GM12891 (cell line): ENCODE data around the gene SMPD1.
"Not testable (repeated sequence)": the region's sequence is repeated elsewhere in the genome, so short reads cannot be mapped to it uniquely, and the experiment has no call there.

Experiments used
- DNase-seq: peaks from one replicate; pipeline ENCODE4 v3.0.0; 2011; ENCODE audit warnings: low spot score; ENCODE audit not compliant: insufficient read length
- FAIRE-seq: peaks from 2 replicates; lab custom pipeline; 2011; peaks lifted over from hg19 to GRCh38; lab: Jason Lieb, UNC
- PAX5 ChIP-seq: IDR thresholded peaks from 2 replicates; pipeline ENCODE4 v1.6.1; 2011; ENCODE audit warnings: low read length, moderate library complexity, mild to moderate bottlenecking; ENCODE audit not compliant: insufficient read depth, severe bottlenecking
- POLR2A ChIP-seq: IDR thresholded peaks from 2 replicates; pipeline ENCODE4 v1.6.1; 2011; ENCODE audit warnings: low read depth, low read length, control low read depth
- POLR2AphosphoS5 ChIP-seq: IDR thresholded peaks from 2 replicates; pipeline ENCODE4 v1.6.1; 2011; ENCODE audit warnings: low read depth, low read length, control low read depth
- POU2F2 ChIP-seq: IDR thresholded peaks from 2 replicates; pipeline ENCODE4 v1.6.1; 2011; ENCODE audit warnings: low read depth, mild to moderate bottlenecking, control low read depth, low read length, moderate library complexity
- SPI1 ChIP-seq: IDR thresholded peaks from 2 replicates; pipeline ENCODE4 v1.6.1; 2011; ENCODE audit warnings: low read depth, low read length, control low read depth
- TAF1 ChIP-seq: IDR thresholded peaks from 2 replicates; pipeline ENCODE4 v1.6.1; 2011; ENCODE audit warnings: low read depth, low read length, control low read depth

The SMPD1 gene

DNA sequence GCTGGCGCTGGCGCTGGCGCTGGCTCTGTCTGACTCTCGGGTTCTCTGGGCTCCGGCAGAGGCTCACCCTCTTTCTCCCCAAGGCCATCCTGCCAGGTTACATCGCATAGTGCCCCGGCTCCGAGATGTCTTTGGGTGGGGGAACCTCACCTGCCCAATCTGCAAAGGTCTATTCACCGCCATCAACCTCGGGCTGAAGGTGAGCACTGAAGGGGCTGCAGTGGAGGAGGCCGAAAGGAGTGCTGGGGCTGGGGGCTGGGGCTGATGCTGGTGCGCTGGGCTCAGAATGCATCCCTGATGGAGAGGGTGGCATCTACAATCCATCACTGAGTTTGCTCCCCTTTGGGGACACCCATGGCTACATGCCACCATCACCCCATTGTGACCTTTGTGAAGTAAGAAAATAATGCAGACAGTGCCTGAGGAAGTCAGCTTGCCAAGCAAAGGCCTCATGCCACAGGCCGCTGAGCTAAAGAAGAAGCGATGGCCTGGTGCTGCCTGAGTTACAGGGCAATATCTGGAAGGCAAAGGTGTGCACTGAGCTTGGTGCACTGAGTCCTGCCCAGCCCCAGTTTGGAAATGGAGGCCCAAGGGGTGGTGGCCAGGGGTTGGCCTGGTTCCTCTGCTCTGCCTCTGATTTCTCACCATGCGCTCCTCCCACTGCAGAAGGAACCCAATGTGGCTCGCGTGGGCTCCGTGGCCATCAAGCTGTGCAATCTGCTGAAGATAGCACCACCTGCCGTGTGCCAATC is 620 bp downstream of the SMPD1 start:
- FAIRE-seq = no peak
- TF ChIP-seq POLR2A (no peak), SPI1 (no peak), PAX5 (no peak)
- DNase-seq = no peak

GRCh38 chr11:6391537-6392134 is 1.4 kb downstream of the SMPD1 start:
- DNase-seq (no peak), FAIRE-seq (no peak)
- TF ChIP-seq PAX5 = no peak
- TF ChIP-seq POLR2AphosphoS5 = no peak
- TF ChIP-seq POU2F2 = no peak
- TF ChIP-seq TAF1 = no peak
- TF ChIP-seq SPI1 = no peak
- no peak for TF ChIP-seq POLR2A

DNA sequence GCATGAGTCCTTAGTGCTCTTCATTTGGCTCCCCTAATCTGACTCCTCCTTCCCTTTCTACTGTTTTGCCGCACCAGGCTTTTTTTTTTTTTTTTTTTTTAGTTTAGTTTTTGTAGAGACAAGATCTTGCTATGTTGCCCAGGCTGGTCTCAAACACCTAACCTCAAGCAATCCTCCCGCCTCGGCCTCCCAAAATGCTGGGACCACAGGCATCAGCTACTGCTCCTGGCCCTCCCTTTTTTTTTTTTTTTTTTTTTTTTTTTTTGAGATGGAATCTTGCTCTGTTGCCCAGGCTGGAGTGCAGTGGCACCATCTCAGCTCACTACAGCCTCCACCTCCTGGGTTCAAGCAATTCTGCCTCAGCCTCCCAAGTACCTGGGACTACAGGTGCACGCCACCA is 2.0 kb downstream of the SMPD1 start:
- not testable (repeated sequence) for FAIRE-seq

GRCh38 chr11:6393989-6394670 is 3.9 kb downstream of the SMPD1 start:
- TF ChIP-seq POU2F2 = no peak
- no peak for TF ChIP-seq SPI1
- TF ChIP-seq TAF1 = no peak
- TF ChIP-seq POLR2A = no peak
- TF ChIP-seq POLR2AphosphoS5 = no peak
- TF ChIP-seq PAX5 = no peak
- FAIRE-seq = no peak
- DNase-seq = no peak

More for the DNA sequence above, 2.0 kb downstream of the SMPD1 start:
- DNase-seq = not testable (repeated sequence)

- DNase-seq = no peak
- no peak for FAIRE-seq
- no peak for TF ChIP-seq SPI1
- TF ChIP-seq POLR2A = 0 out of 2 replicates have a peak, but pooled peaks have one; percentile 22
These were observed 5.3 kb downstream of the SMPD1 start for GRCh38 chr11:6395470-6396060.

DNA sequence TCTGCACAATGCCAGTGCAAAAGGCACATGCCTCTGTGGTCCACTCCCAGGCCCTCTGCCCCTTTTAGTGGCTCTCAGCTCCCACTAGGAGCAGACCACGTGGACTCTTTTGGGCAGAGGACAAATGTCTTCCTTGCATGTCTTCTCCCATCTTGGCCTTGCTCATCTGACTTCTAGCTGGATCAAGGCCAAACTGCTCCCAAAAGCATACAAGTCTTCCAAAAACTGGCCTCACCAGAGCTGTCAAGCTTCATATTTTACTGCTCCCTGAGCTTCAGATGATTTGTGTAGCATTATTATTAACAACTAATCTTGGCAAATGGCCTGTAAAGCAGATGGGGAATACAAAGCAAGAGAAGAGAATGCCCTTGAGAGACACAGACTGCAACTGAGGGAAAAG is 6.9 kb downstream of the SMPD1 start:
- TF ChIP-seq TAF1 (no peak), POLR2AphosphoS5 (no peak), SPI1 (no peak), POU2F2 (no peak), POLR2A (no peak), PAX5 (no peak)
- DNase-seq (no peak), FAIRE-seq (no peak)

DNA sequence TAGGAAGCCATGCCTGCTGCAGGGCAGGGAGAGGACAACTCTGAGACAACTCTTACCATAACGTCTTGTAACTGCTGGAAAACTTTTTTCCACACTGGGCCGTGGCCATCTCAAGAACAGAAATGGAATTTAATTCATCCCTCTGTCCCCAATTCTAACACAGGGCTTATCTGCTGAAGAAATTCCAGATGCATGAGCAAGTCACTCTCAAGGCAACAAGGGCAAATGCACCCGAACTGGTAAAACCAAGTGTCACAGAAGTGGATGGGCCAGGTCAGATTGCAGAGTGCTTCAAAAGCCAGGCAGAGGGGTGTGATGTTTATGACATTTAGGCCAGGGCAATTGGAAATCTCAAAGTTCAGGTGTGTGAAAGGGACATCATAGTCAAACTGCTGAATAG is 7.4 kb downstream of the SMPD1 start:
- DNase-seq (no peak), FAIRE-seq (no peak)
- TF ChIP-seq TAF1 (no peak), POLR2AphosphoS5 (no peak), POLR2A (no peak), SPI1 (no peak), PAX5 (no peak), POU2F2 (no peak)

- FAIRE-seq (no peak), DNase-seq (no peak)
- TF ChIP-seq POU2F2 (no peak), SPI1 (no peak), PAX5 (no peak), POLR2A (no peak), POLR2AphosphoS5 (no peak), TAF1 (no peak)
These were observed 10.4 kb downstream of the SMPD1 start for GRCh38 chr11:6400431-6401345.

GRCh38 chr11:6401464-6401863 is 11.2 kb downstream of the SMPD1 start:
- no peak for TF ChIP-seq PAX5
- TF ChIP-seq TAF1 = no peak
- no peak for TF ChIP-seq POLR2A
- TF ChIP-seq POLR2AphosphoS5 = no peak
- no peak for TF ChIP-seq SPI1
- no peak for TF ChIP-seq POU2F2
- DNase-seq (no peak), FAIRE-seq (no peak)

DNA sequence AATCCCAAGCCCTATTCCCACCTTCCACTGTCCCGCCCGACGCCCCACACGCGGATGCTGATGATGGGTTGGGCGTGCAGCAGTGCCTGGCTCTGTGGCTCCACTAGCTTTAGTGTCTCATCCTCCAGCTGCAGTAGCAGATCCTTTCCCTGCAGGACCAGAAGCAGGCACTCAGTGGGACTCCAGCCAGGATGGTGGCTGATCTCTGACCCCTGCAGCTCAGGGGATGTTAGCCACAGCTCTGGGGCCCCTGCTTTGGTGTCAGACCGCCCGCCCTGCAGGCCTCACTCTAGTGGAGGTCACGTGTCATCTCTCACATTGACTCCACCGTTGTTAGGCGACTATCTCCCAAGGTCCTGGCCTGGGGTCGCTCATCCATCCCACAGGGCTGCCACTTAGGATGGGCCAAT is 11.8 kb downstream of the SMPD1 start:
- DNase-seq = no peak
- no peak for FAIRE-seq
- TF ChIP-seq PAX5 (no peak), TAF1 (no peak), SPI1 (no peak), POLR2A (no peak), POLR2AphosphoS5 (no peak), POU2F2 (no peak)
